H1 (cell line): ENCODE data around the gene SLC18A3. TPM values are rescaled to one million over a fixed set of nuclear protein-coding genes. Genes with fewer than 3 reads are reported as not detected.

Experiments used
- CTCF ChIA-PET: fragments of 300-600 bp; sonication (Branson Sonifier 250); formaldehyde crosslinking; loops from one replicate; lab custom pipeline; 2021; ENCODE audit not compliant: partially characterized antibody; lab: Charles Lee
- POLR2A ChIA-PET: fragments of 300-600 bp; sonication (Branson Sonifier 250); formaldehyde crosslinking; loops from one replicate; lab custom pipeline; 2021; ENCODE audit warnings: inconsistent platforms; ENCODE audit not compliant: partially characterized antibody; lab: Charles Lee
- DNase-seq, 2 experiments: peaks; one replicate each; pipeline versions ENCODE4 v3.0.0 to v3.0.0-alpha.2; 2010 to 2022; ENCODE audit warnings: low spot score in 2 of 2, low read depth in 1 of 2, mixed read lengths in 1 of 2
- FAIRE-seq: peaks from 2 replicates; lab custom pipeline; 2011; peaks lifted over from hg19 to GRCh38; lab: Jason Lieb, UNC
- H2AFZ ChIP-seq: 2 replicates; pipeline ENCODE4 v1.8.1; 2012; ENCODE audit warnings: low read length, inconsistent platforms
- H2AK5ac ChIP-seq: 2 replicates; pipeline ENCODE4 v1.6.1; 2013; ENCODE audit warnings: low read depth, low read length
- H2BK120ac ChIP-seq: replicated peaks from 2 replicates; pipeline ENCODE3; 2013; ENCODE audit warnings: low read depth, low read length, inconsistent platforms
- H2BK12ac ChIP-seq: 2 replicates; pipeline ENCODE4 v1.6.1; 2013; ENCODE audit warnings: low read depth, low read length
- H2BK15ac ChIP-seq: 2 replicates; pipeline ENCODE4 v1.6.1; 2013; ENCODE audit warnings: low read length
- H2BK20ac ChIP-seq: 2 replicates; pipeline ENCODE4 v1.6.1; 2013; ENCODE audit warnings: low read length
- H2BK5ac ChIP-seq: 2 replicates; pipeline ENCODE4 v1.6.1; 2013; ENCODE audit warnings: low read depth, low read length
- H3K14ac ChIP-seq: 2 replicates; pipeline ENCODE4 v1.6.1; 2013; ENCODE audit warnings: inconsistent platforms; ENCODE audit not compliant: insufficient read length
- H3K18ac ChIP-seq: 2 replicates; pipeline ENCODE4 v1.6.1; 2013; ENCODE audit warnings: low read length; ENCODE audit errors: extremely low read depth
- H3K23ac ChIP-seq: 2 replicates; pipeline ENCODE4 v1.6.1; 2013; ENCODE audit warnings: inconsistent platforms; ENCODE audit not compliant: insufficient read length
- H3K23me2 ChIP-seq: 2 replicates; pipeline ENCODE4 v1.6.1; 2013; ENCODE audit warnings: low read depth, low read length
- H3K27ac ChIP-seq: 2 replicates; pipeline ENCODE4 v1.6.1; 2011; ENCODE audit warnings: low read depth, low read length, inconsistent platforms
- H3K27me3 ChIP-seq, 4 experiments: replicated peaks in 1 of 4; 1 replicate in 1 of 4; 2 replicates in 3 of 4; pipeline versions ENCODE4 v1.6.1 to v1.8.1; 2011 to 2013; ENCODE audit warnings: low read length in 3 of 4, mild to moderate bottlenecking in 3 of 4, inconsistent platforms in 2 of 4, mixed read lengths in 2 of 4, moderate library complexity in 1 of 4; ENCODE audit not compliant: control insufficient read depth in 3 of 4, insufficient read depth in 3 of 4; ENCODE audit errors: extremely low read depth in 1 of 4
- H3K36me3 ChIP-seq, 4 experiments: 2 replicates each; pipeline versions ENCODE4 v1.6.1 to v1.8.1; 2011 to 2013; ENCODE audit warnings: mild to moderate bottlenecking in 4 of 4, low read length in 3 of 4, moderate library complexity in 2 of 4, control low read depth in 1 of 4, inconsistent platforms in 1 of 4; ENCODE audit not compliant: insufficient read depth in 4 of 4, control insufficient read depth in 2 of 4
- H3K4ac ChIP-seq: replicated peaks from 2 replicates; pipeline ENCODE3; 2013; ENCODE audit warnings: low read length, low read depth, mixed read lengths, inconsistent platforms; ENCODE audit not compliant: insufficient read length
- H3K4me1 ChIP-seq, 4 experiments: replicated peaks in 1 of 4; 1 replicate in 1 of 4; 2 replicates in 3 of 4; pipeline versions ENCODE4 v1.6.1 to v1.8.1; 2011 to 2013; ENCODE audit warnings: low read length in 3 of 4, inconsistent platforms in 2 of 4, mixed read lengths in 1 of 4; ENCODE audit not compliant: insufficient read depth in 4 of 4, control insufficient read depth in 3 of 4
- H3K4me2 ChIP-seq, 2 experiments: 2 replicates each; pipeline versions ENCODE4 v1.6.1 to v1.8.1; 2011 to 2013; ENCODE audit warnings: low read depth in 2 of 2, low read length in 2 of 2, control low read depth in 1 of 2, inconsistent platforms in 1 of 2, mild to moderate bottlenecking in 1 of 2; ENCODE audit not compliant: insufficient read depth in 1 of 2
- H3K4me3 ChIP-seq, 4 experiments: fragments of 200-600, 300-600 bp in 1 of 4; sonication (generic), shearing (Covaris generic), sonication (Bioruptor Twin) in 1 of 4; 2 replicates each; pipeline versions ENCODE4 v1.5.1 to v1.8.1; 2011 to 2016; ENCODE audit warnings: low read length in 4 of 4, low read depth in 3 of 4, control low read depth in 2 of 4, inconsistent platforms in 2 of 4, mild to moderate bottlenecking in 2 of 4, mixed read lengths in 1 of 4, moderate library complexity in 1 of 4; ENCODE audit not compliant: insufficient read depth in 2 of 4; ENCODE audit errors: extremely low read depth in 1 of 4
- H3K56ac ChIP-seq: replicated peaks from 2 replicates; pipeline ENCODE3; 2013; ENCODE audit warnings: low read depth, mild to moderate bottlenecking, mixed read lengths, low read length, inconsistent platforms; ENCODE audit not compliant: insufficient read length
- H3K79me1 ChIP-seq: 2 replicates; pipeline ENCODE4 v1.6.1; 2013; ENCODE audit warnings: low read depth, low read length, control low read depth
- H3K79me2 ChIP-seq, 2 experiments: 2 replicates each; pipeline versions ENCODE4 v1.6.1 to v1.8.1; 2012 to 2013; ENCODE audit warnings: low read length in 2 of 2, mild to moderate bottlenecking in 2 of 2, inconsistent platforms in 1 of 2; ENCODE audit not compliant: insufficient read depth in 2 of 2, control insufficient read depth in 1 of 2
- H3K9ac ChIP-seq, 4 experiments: replicated peaks in 1 of 4; 1 replicate in 1 of 4; 2 replicates in 3 of 4; pipeline versions ENCODE4 v1.6.1 to v1.8.1; 2011 to 2013; ENCODE audit warnings: low read depth in 3 of 4, low read length in 3 of 4, control low read depth in 2 of 4, mild to moderate bottlenecking in 2 of 4, moderate library complexity in 2 of 4, inconsistent platforms in 1 of 4; ENCODE audit errors: extremely low read depth in 1 of 4
- H3K9me3 ChIP-seq, 2 experiments: 2 replicates each; pipeline versions ENCODE4 v1.6.1 to v1.8.1; 2012 to 2013; ENCODE audit warnings: mild to moderate bottlenecking in 2 of 2, moderate library complexity in 2 of 2, control low read depth in 1 of 2, inconsistent platforms in 1 of 2, low read depth in 1 of 2, low read length in 1 of 2, mixed read lengths in 1 of 2; ENCODE audit not compliant: insufficient read depth in 2 of 2
- H4K20me1 ChIP-seq, 2 experiments: replicated peaks in 1 of 2; 2 replicates each; pipeline versions ENCODE3 to v1.8.1; 2011 to 2013; ENCODE audit warnings: inconsistent platforms in 2 of 2, low read length in 2 of 2, mild to moderate bottlenecking in 1 of 2; ENCODE audit not compliant: insufficient read depth in 2 of 2, control insufficient read depth in 1 of 2
- H4K5ac ChIP-seq: 2 replicates; pipeline ENCODE4 v1.6.1; 2013; ENCODE audit warnings: low read length, low read depth, mixed read lengths, inconsistent platforms; ENCODE audit not compliant: insufficient read length
- H4K8ac ChIP-seq: 2 replicates; pipeline ENCODE4 v1.8.0; 2013; ENCODE audit warnings: mild to moderate bottlenecking, moderate library complexity, low read length, inconsistent platforms; ENCODE audit not compliant: insufficient read depth; ENCODE audit errors: extremely low read depth
- H4K91ac ChIP-seq: replicated peaks from 2 replicates; pipeline ENCODE3; 2013; ENCODE audit warnings: low read length, mixed read lengths, inconsistent platforms; ENCODE audit not compliant: insufficient read length
- ATF3 ChIP-seq: IDR thresholded peaks from 2 replicates; pipeline ENCODE4 v1.6.1; 2011; ENCODE audit warnings: low read depth, mild to moderate bottlenecking, low read length; ENCODE audit not compliant: insufficient read depth
- BCL11A ChIP-seq, 2 experiments: IDR thresholded peaks; one replicate each; pipeline ENCODE4 v1.6.1; 2011; ENCODE audit warnings: low read depth in 2 of 2, low read length in 2 of 2, mild to moderate bottlenecking in 2 of 2
- CTCF ChIP-seq, 3 experiments: IDR thresholded peaks; 1 replicate in 2 of 3; 2 replicates in 1 of 3; pipeline versions ENCODE4 v1.5.1 to v1.6.1; 2011; ENCODE audit warnings: low read length in 3 of 3, mild to moderate bottlenecking in 3 of 3, inconsistent platforms in 2 of 3, low read depth in 1 of 3, moderate library complexity in 1 of 3; ENCODE audit not compliant: insufficient read depth in 1 of 3; ENCODE audit errors: control extremely low read depth in 1 of 3
- JUND ChIP-seq: IDR thresholded peaks from 2 replicates; pipeline ENCODE4 v1.6.1; 2011; ENCODE audit warnings: mild to moderate bottlenecking, improper control_type of control experiment, low read length
- POLR2AphosphoS5 ChIP-seq: IDR thresholded peaks from 2 replicates; pipeline ENCODE4 v1.6.1; 2011; ENCODE audit warnings: low read depth, low read length
- SP2 ChIP-seq: IDR thresholded peaks from 2 replicates; pipeline ENCODE4 v1.6.1; 2012; ENCODE audit warnings: mild to moderate bottlenecking, low read length, inconsistent platforms
- TAF1 ChIP-seq: IDR thresholded peaks from 2 replicates; pipeline ENCODE4 v1.6.1; 2011; ENCODE audit warnings: mild to moderate bottlenecking, low read depth, low read length
- TCF12 ChIP-seq: IDR thresholded peaks from 2 replicates; pipeline ENCODE4 v1.6.1; 2011; ENCODE audit warnings: low read depth, mild to moderate bottlenecking, low read length
- ZNF274 ChIP-seq: IDR thresholded peaks from 2 replicates; pipeline ENCODE4 v1.7.0; 2012; ENCODE audit warnings: low read length, borderline replicate concordance; ENCODE audit errors: extremely low read depth
- WGBS, 2 experiments: shearing (Covaris generic) in 1 of 2; methylation state at CpG; one replicate each; pipeline versions ENCODE4 v1.1.6 to v1.1.7; 2013 to 2015; ENCODE audit warnings: low lambda C conversion rate in 2 of 2, mixed read lengths in 2 of 2, inconsistent platforms in 1 of 2, low coverage in 1 of 2, missing lambda C conversion rate in 1 of 2; ENCODE audit not compliant: insufficient replicate concordance in 2 of 2, insufficient coverage in 1 of 2, insufficient read length in 1 of 2; ENCODE audit errors: extremely low coverage in 1 of 2, missing lambda C conversion rate in 1 of 2; 5-methylcytosine and 5-hydroxymethylcytosine counted together
- polyA plus RNA-seq, 7 experiments: library from polyadenylated mRNA; depleted of rRNA in 3 of 7; stranded (reverse) in 5 of 7; unstranded in 2 of 7; fragments of >200 nt in 5 of 7; fragments of 200-250 nt in 2 of 7; gene quantifications; 1 replicate in 5 of 7; 2 replicates in 1 of 7; 4 replicates in 1 of 7; pipeline versions ENCODE4 v1.2.1 to v1.2.3, GENCODE V29; 2011 to 2013; ENCODE audit warnings: missing spikeins in 2 of 7, mixed read lengths in 2 of 7
- total RNA-seq: library from RNA; stranded (reverse); fragmentation: NEBNext Ultra II Directional; extraction: Animal tissue kit (Norgen Biotek cat#: 25700); gene quantifications from 2 replicates; pipeline ENCODE4 v1.2.1, GENCODE V29; 2021

SLC18A3 gene
- total and polyA plus RNA-seq, 2 of the 8 experiments (the other 6 are each of a cell fraction or from before 2014, with no cell fraction given): 0.17 TPM; not detected in 1

GRCh38 chr10:49595713-49596492 is 14.2 kb upstream of the SLC18A3 start:
- H2BK20ac ChIP-seq: no peak overlapping the region
- 89% methylated on average over 13 of the region's 13 CpGs; no CpG with 5 or more reads in 1 of the 2 experiments for WGBS, 2 experiments
- no peak overlapping the region for H2BK15ac ChIP-seq
- H3K23me2 ChIP-seq: no peaks in the 10 kb centered on the region
- no peak overlapping the region for H3K56ac ChIP-seq
- H3K79me2 ChIP-seq: no peaks in the 10 kb centered on the region
- H3K23ac ChIP-seq: no peak overlapping the region
- H3K27ac ChIP-seq: no peak overlapping the region
- no peak overlapping the region for H2AFZ ChIP-seq
- no peaks in the 10 kb centered on the region for H3K36me3 ChIP-seq
- H3K18ac ChIP-seq: no peak overlapping the region
- H3K9me3 ChIP-seq: no peaks in the 10 kb centered on the region
- no peak overlapping the region for H2BK5ac ChIP-seq
- H3K79me1 ChIP-seq: no peaks in the 10 kb centered on the region
- no peak overlapping the region for H3K14ac ChIP-seq
- no peak overlapping the region for H4K91ac ChIP-seq
- no peak overlapping the region for H2BK12ac ChIP-seq
- FAIRE-seq (no peak), DNase-seq (peak in 1 of 2 experiments; percentile 38)
- ChIA-PET CTCF (interaction anchor here (0.8 to 4.6 kb wide), 26 partner anchors 10 to 236 kb away, joined by 3 to 36 read pairs (median 4); partner anchors contain the start of gene ERCC6), POLR2A (interaction anchor here (1.2 to 1.3 kb wide), 2 partner anchors 10 to 95 kb away, joined by 3 to 5 read pairs; no protein-coding TSS in a partner anchor)
- TF ChIP-seq TAF1 (no peak), BCL11A (IDR thresholded peaks at IDR 0.05; ENCODE audit: low read depth in 2 of 2, low read length in 2 of 2) (no peak), TCF12 (no peak), ATF3 (no peak), JUND (no peak), SP2 (no peak), CTCF (IDR thresholded peaks at IDR 0.05; ENCODE audit: control extremely low read depth in 1 of 3, insufficient read depth in 1 of 3, low read depth in 1 of 3, low read length in 3 of 3) (no peak), ZNF274 (no peak), POLR2AphosphoS5 (no peak)
- no peak overlapping the region for H4K8ac ChIP-seq
- no peak overlapping the region for H3K4ac ChIP-seq
- H2BK120ac ChIP-seq: no peak overlapping the region
- H4K20me1 ChIP-seq: peaks cover 0 to 2% of the 10 kb centered on the region in 2 experiments
- no peak overlapping the region for H4K5ac ChIP-seq
- H3K9ac ChIP-seq: no peak overlapping the region
- H3K4me3 ChIP-seq: no peak overlapping the region
- H2AK5ac ChIP-seq: no peak overlapping the region
- peaks cover 0 to 7% (median 1%) of the 10 kb centered on the region in 4 experiments; a peak in 3 of 7 replicates for H3K27me3 ChIP-seq
- peaks cover 0 to 4% (median under 1%) of the 10 kb centered on the region in 4 experiments; a peak in 2 of 7 replicates for H3K4me1 ChIP-seq
- H3K4me2 ChIP-seq: no peak overlapping the region
